Endothelial cell (in vitro differentiated cells): ENCODE data around the gene KEAP1. TPM values are rescaled to one million over a fixed set of nuclear protein-coding genes. Genes with fewer than 3 reads are reported as not detected.

Source experiments
- DNase-seq: peaks from one replicate; pipeline ENCODE4 v3.0.0; 2021; ENCODE audit warnings: low spot score
- H3K27ac Mint-ChIP-seq: one replicate; pipeline ENCODE4 v1.8.0; 2021; ENCODE audit warnings: mixed read lengths, inconsistent platforms; ENCODE audit not compliant: unreplicated experiment
- H3K27me3 Mint-ChIP-seq: one replicate; pipeline ENCODE4 v1.8.0; 2021; ENCODE audit warnings: mild to moderate bottlenecking, moderate library complexity, mixed read lengths, inconsistent platforms; ENCODE audit not compliant: unreplicated experiment
- H3K36me3 Mint-ChIP-seq: one replicate; pipeline ENCODE4 v1.8.0; 2021; ENCODE audit warnings: mild to moderate bottlenecking, low read depth, mixed read lengths, inconsistent platforms; ENCODE audit not compliant: unreplicated experiment
- H3K4me1 Mint-ChIP-seq: one replicate; pipeline ENCODE4 v1.8.0; 2021; ENCODE audit warnings: mild to moderate bottlenecking, mixed read lengths, inconsistent platforms; ENCODE audit not compliant: unreplicated experiment
- H3K4me3 Mint-ChIP-seq: one replicate; pipeline ENCODE4 v1.8.0; 2021; ENCODE audit warnings: mild to moderate bottlenecking, mixed read lengths, inconsistent platforms; ENCODE audit not compliant: unreplicated experiment
- H3K9me3 Mint-ChIP-seq: one replicate; pipeline ENCODE4 v1.8.0; 2021; ENCODE audit warnings: mixed read lengths, inconsistent platforms; ENCODE audit not compliant: unreplicated experiment
- total RNA-seq: library from RNA; stranded (reverse); fragmentation: NEBNext Ultra II Directional; extraction: Animal tissue kit (Norgen Biotek cat#: 25700); gene quantifications from one replicate; pipeline ENCODE4 v1.2.1, GENCODE V29; 2021; ENCODE audit not compliant: unreplicated experiment
- TF ChIP-seq, protein P1 (sequence below): fragments of 200-600 bp; sonication (generic); IDR thresholded peaks from one replicate; pipeline ENCODE4 v1.5.0; 2021; ENCODE audit warnings: antibody characterized with exemption; ENCODE audit not compliant: unreplicated experiment

Gene KEAP1
- total RNA-seq, 1 donor from 2014 or later, result 56.4 TPM

DNA sequence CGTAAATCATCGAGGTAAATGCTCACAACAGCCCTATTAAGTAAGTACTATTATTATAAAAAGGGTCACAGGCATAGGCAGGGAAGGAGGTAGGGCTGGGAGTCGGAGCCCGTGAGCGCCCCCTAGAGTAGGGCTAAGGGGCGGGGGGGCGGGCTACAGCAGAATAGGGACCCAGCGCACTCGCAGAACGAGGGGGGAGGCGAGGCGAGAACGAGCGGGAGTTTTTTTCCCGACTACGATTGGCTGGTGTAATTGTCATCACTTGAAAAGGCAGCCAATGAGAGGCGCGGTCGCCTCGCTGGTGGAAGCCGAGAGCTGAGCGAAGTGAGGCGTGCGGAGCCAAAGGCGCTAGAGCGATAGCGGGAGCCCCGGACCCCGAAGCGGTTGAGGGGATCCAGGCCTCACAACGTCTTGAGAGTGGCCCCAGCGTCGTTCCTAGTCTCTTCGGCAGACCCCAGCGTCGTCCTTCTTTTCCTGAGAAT is 24.2 kb downstream of the KEAP1 start:
- H3K4me1 Mint-ChIP-seq, result no peaks in the 10 kb centered on the region
- DNase-seq, result peak; percentile 77
- H3K36me3 Mint-ChIP-seq, result no peaks in the 10 kb centered on the region
- peaks cover 2% of the 10 kb centered on the region for H3K27me3 Mint-ChIP-seq
- no peak overlapping the region for H3K4me3 Mint-ChIP-seq
- H3K27ac Mint-ChIP-seq, result no peak overlapping the region
- TF ChIP-seq, protein P1, sequence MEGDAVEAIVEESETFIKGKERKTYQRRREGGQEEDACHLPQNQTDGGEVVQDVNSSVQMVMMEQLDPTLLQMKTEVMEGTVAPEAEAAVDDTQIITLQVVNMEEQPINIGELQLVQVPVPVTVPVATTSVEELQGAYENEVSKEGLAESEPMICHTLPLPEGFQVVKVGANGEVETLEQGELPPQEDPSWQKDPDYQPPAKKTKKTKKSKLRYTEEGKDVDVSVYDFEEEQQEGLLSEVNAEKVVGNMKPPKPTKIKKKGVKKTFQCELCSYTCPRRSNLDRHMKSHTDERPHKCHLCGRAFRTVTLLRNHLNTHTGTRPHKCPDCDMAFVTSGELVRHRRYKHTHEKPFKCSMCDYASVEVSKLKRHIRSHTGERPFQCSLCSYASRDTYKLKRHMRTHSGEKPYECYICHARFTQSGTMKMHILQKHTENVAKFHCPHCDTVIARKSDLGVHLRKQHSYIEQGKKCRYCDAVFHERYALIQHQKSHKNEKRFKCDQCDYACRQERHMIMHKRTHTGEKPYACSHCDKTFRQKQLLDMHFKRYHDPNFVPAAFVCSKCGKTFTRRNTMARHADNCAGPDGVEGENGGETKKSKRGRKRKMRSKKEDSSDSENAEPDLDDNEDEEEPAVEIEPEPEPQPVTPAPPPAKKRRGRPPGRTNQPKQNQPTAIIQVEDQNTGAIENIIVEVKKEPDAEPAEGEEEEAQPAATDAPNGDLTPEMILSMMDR, result peak; percentile 58
- no peaks in the 10 kb centered on the region for H3K9me3 Mint-ChIP-seq

DNA sequence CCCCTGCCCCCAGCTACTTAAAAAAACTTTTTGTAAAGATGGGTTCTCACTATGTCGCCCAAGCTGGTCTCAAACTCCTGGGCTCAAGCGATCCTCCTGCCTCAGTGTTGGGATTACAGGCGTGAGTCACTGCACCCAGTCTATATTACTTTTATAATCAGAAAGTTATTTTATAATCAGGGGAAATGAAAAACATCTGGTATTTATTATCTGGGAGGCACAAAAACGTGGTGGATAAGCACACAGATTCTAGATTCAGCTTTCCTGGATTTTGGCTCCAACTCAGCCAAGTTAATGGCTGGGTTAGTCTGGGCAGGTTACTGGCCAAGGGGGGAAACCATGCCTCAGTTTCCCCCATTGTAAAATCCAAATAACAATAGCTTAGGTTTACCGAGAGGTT is 24.7 kb downstream of the KEAP1 start:
- Mint-ChIP-seq H3K4me1 (no peaks in the 10 kb centered on the region), H3K36me3 (no peaks in the 10 kb centered on the region), H3K27me3 (peaks cover 2% of the 10 kb centered on the region), H3K9me3 (no peaks in the 10 kb centered on the region), H3K4me3 (no peak overlapping the region), H3K27ac (no peak overlapping the region)
- TF ChIP-seq, protein P1, result no peak
- DNase-seq, result no peak

GRCh38 chr19:10474962-10475451 is 28.1 kb downstream of the KEAP1 start:
- no peaks in the 10 kb centered on the region for H3K9me3 Mint-ChIP-seq
- peaks cover 2% of the 10 kb centered on the region for H3K27me3 Mint-ChIP-seq
- no peak for DNase-seq
- TF ChIP-seq, protein P1, result no peak
- no peak overlapping the region for H3K4me3 Mint-ChIP-seq
- H3K4me1 Mint-ChIP-seq, result no peaks in the 10 kb centered on the region
- H3K36me3 Mint-ChIP-seq, result no peaks in the 10 kb centered on the region
- H3K27ac Mint-ChIP-seq, result no peak overlapping the region

DNA sequence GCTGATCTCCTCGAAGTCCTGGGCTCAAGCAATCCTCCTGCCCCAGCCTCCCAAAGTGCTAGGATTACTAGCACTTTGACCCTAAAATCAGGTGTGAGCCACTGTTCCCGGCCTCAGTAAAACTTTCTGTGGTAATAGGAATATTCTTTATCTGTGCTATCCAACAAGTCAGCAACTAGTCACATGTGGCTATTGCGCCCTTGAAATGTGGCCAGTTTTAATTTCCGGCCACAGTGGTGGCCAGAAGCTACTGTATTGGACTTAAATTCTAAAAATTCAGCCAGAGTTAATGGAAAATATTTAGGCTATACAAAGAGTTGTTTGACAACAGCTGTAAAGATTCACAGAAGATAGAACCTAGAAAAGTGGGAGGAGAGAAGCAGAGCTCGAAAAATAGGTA is 30.0 kb downstream of the KEAP1 start:
- Mint-ChIP-seq H3K27me3 (peaks cover 6% of the 10 kb centered on the region), H3K27ac (no peak overlapping the region), H3K9me3 (no peaks in the 10 kb centered on the region), H3K4me1 (no peaks in the 10 kb centered on the region), H3K4me3 (no peak overlapping the region), H3K36me3 (no peaks in the 10 kb centered on the region)
- DNase-seq, result no peak
- TF ChIP-seq, protein P1, result no peak

GRCh38 chr19:10471909-10472308 is 31.2 kb downstream of the KEAP1 start:
- no peak for DNase-seq
- Mint-ChIP-seq H3K4me3 (no peak overlapping the region), H3K36me3 (no peaks in the 10 kb centered on the region), H3K4me1 (no peaks in the 10 kb centered on the region), H3K27ac (no peak overlapping the region), H3K9me3 (no peaks in the 10 kb centered on the region), H3K27me3 (peaks cover 6% of the 10 kb centered on the region)
- TF ChIP-seq, protein P1, result no peak
